ENCODE data around the gene DLGAP1.

- TF ChIP-seq CTCF (IDR thresholded peaks at IDR 0.05) (no peak), ZFX (IDR thresholded peaks at IDR 0.05; ENCODE audit: borderline replicate concordance) (no peak)
Observed at GRCh38 chr18:3713708-3714107, 741.4 kb downstream of the DLGAP1 start.
